Fibroblast of skin of scalp (primary cell): ENCODE measurements around the gene FIGLA.
"Not testable (repeated sequence)": the region's sequence is repeated elsewhere in the genome, so short reads cannot be mapped to it uniquely, and the experiment has no call there.

Experiments used
- DNase-seq: peaks from one replicate; pipeline ENCODE4 v3.0.0-alpha.2; 2013

Gene FIGLA

GRCh38 chr2:70743677-70744076, 46.8 kb downstream of the FIGLA start:
- DNase-seq, result no peak

- no peak for DNase-seq
Observed at GRCh38 chr2:70743068-70743467, 47.4 kb downstream of the FIGLA start.

GRCh38 chr2:70739492-70739891, 51.0 kb downstream of the FIGLA start:
- DNase-seq, result not testable (repeated sequence)

- DNase-seq, result no peak
Observed at GRCh38 chr2:70738159-70738558, 52.3 kb downstream of the FIGLA start.

- no peak for DNase-seq
Observed at GRCh38 chr2:70735071-70735470, 55.4 kb downstream of the FIGLA start.

- DNase-seq, result no peak
Observed at GRCh38 chr2:70733646-70734180, 56.7 kb downstream of the FIGLA start.

- DNase-seq, result no peak
Observed at GRCh38 chr2:70732766-70733645, 57.4 kb downstream of the FIGLA start.

- DNase-seq, result no peak
Observed at GRCh38 chr2:70730730-70731129, 59.7 kb downstream of the FIGLA start.

- no peak for DNase-seq
Observed at GRCh38 chr2:70729647-70730046, 60.8 kb downstream of the FIGLA start.

- DNase-seq, result no peak
Observed at GRCh38 chr2:70728128-70728527, 62.3 kb downstream of the FIGLA start.
